Stomach (tissue), 4 donors: Measurements from ENCODE around the gene APP.

Experiments used
- POLR2A ChIP-seq, 4 donors: fragments of 450-650 bp; IDR thresholded peaks; one replicate each; pipeline ENCODE4 v1.6.1; 2016; ENCODE audit warnings: antibody characterized with exemption in 4 of 4, control low read depth in 2 of 4, mild to moderate bottlenecking in 1 of 4, moderate library complexity in 1 of 4
- POLR2AphosphoS5 ChIP-seq, 3 donors: sonication (generic); formaldehyde crosslinking; IDR thresholded peaks; one replicate each; pipeline ENCODE4 v1.6.1; 2016; ENCODE audit warnings: antibody characterized with exemption in 3 of 3
- TF ChIP-seq, protein P1 (sequence below), 7 experiments: fragments of 450-650 bp in 4 of 7; fragments of 200-600 bp in 3 of 7; sonication (generic) in 3 of 7; IDR thresholded peaks; one replicate each; pipeline ENCODE4 v1.5.1; 2016 to 2019; ENCODE audit warnings: antibody characterized with exemption in 7 of 7, control low read depth in 2 of 7, mild to moderate bottlenecking in 1 of 7

DNA sequence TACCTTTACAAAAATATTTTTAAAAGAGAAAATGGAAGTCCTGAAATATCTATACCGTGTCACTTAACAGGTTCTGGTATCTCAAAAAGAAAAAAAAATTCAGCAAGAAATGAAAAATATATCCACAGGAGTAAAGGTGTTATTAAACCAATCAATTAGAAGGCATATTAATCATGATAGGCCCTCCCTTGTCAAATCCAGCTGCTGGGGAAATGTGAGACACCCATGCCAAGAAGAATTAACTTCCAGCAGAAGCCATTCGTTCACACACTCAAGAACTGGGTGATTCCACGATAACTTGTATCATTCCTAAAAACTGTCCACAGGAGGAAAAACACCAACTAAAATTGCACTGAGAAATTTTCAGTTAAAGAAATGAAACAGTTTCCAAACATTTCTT, 57.6 kb downstream of the APP start:
- TF ChIP-seq, protein P1, sequence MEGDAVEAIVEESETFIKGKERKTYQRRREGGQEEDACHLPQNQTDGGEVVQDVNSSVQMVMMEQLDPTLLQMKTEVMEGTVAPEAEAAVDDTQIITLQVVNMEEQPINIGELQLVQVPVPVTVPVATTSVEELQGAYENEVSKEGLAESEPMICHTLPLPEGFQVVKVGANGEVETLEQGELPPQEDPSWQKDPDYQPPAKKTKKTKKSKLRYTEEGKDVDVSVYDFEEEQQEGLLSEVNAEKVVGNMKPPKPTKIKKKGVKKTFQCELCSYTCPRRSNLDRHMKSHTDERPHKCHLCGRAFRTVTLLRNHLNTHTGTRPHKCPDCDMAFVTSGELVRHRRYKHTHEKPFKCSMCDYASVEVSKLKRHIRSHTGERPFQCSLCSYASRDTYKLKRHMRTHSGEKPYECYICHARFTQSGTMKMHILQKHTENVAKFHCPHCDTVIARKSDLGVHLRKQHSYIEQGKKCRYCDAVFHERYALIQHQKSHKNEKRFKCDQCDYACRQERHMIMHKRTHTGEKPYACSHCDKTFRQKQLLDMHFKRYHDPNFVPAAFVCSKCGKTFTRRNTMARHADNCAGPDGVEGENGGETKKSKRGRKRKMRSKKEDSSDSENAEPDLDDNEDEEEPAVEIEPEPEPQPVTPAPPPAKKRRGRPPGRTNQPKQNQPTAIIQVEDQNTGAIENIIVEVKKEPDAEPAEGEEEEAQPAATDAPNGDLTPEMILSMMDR (IDR thresholded peaks at IDR 0.05) = no peak
- TF ChIP-seq POLR2AphosphoS5 (IDR thresholded peaks at IDR 0.05) (no peak), POLR2A (IDR thresholded peaks at IDR 0.05) (no peak)
